Fibroblast of skin of left quadriceps (primary cell): ENCODE data around the gene PRSS23.
A peak's percentile ranks its signal among the peaks of the same experiment; 100 is the strongest.

Experiments used
- DNase-seq, 2 experiments: peaks; one replicate each; pipeline ENCODE4 v3.0.0-alpha.2; 2013; ENCODE audit warnings: low read depth in 2 of 2

The PRSS23 gene

DNA sequence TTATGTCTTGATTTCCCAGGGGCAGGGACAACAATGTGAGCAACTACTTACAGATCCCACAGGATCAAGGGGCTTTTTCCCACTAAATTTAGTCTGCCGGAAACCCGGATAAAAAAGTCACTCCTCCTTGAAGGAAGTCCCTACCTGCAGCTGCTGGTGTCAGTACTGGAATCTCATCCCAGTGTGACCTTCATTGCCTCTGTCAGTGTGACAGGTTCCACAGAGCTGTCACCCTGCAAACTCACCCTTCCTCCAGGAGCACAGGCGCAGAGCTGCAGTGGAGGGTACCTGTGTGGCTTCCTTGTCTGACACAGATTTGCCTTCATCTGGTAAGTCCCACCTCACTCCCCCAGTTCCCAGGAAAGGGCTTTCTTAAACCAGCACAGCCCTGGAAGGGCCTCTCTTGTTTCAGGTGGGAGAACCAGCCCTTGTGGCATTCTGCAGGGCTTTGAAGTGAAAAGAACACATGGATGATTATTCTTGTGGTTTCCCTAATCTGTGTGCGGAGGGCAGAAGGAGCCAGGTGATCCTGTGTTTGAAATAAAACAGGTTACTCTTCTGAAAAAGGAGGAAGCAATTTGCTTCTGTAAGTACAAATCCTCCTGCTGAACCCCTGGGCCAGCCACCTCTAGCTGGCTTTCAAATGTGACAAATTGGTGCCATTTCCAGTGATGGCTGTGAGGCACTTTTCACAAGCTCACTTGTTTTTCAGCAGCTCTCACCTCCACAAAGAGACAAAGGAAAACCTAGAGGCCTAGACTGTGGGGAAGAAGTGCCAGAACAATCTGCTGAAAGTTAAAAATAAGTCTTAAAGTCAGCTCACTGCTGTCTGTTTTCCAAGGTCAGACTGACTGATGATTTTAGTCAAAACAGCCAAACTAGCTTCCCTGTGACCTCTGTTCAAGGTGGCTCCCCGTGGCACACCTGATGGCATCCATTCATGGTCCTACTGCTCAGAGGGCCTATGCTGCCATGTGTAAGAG lies 9.2 kb upstream of the PRSS23 start:
- no peak for DNase-seq

DNA sequence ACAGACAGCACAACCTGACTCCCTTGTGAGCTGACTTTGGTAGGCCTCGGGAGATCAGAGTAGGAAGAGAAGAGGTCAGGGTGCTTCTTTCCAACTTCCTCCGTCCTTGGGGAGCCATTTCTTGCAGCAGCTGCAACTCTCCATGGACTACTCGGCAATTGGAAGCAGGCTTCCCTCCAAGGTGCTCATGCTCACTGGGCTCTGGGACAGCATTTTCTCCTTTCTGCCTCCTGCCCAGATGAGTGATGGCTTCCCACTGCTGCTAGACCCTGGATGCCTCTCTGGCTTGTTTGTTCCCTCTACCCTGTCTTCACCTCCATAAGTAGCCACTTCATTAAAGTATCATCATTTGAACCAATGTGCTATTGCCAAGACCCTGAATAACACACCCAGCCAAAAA lies 8.2 kb upstream of the PRSS23 start:
- DNase-seq = no peak

DNA sequence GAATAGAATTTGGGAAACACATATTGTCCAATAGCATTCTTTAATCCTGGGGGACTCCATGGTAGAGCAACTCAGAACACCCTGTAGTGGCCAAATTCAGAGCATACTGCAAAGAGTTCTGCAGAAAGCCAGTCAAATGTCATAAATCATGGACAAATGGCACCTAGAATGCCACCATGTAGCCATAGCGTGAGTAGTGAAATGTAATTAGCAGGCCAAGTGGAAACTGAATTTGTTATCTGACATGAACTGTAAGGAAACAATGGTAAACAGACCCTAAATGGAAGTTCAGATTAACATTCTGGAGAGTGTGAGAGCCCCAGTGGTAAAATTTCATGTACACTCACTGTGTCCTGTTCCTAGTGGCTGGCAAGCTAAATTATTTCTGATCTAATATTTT lies 7.0 kb upstream of the PRSS23 start:
- DNase-seq = no peak

DNA sequence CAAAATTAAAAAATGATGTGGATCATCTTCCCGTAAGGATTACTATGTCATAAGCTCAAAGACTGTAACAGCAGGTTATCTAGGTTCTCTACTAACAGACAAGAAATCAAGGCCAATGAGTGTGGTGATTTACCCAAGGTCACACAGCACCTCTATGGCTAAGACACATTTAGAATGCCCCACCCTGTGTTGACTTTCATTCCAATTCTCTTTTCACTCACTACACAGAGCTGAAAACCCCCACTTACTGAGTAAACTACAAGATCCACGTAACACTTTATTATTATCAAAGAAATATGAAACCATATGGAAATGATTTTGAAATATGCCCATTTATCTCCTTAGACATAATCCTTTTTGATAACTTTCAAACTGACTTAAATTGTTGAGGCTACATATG lies 4.8 kb upstream of the PRSS23 start:
- no peak for DNase-seq

DNA sequence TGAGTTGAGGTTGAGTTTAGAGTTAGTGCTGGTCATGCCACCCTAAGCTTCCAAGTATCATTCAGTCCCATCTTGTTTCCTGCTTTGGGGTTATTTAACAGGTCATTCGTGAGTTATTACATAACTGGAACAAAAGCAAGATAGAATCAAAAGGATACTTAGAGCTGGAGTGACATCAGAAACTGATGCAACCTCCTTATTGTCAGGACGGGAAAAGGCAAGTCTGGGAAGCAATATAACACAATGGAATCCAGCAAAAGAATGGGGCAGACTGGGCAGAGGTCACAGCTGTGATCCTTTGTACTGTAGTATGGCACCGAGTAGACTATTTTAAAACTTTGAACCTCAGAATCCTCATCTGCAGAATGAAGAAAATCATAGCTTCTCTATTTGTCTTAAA lies 4.4 kb upstream of the PRSS23 start:
- DNase-seq = no peak

DNA sequence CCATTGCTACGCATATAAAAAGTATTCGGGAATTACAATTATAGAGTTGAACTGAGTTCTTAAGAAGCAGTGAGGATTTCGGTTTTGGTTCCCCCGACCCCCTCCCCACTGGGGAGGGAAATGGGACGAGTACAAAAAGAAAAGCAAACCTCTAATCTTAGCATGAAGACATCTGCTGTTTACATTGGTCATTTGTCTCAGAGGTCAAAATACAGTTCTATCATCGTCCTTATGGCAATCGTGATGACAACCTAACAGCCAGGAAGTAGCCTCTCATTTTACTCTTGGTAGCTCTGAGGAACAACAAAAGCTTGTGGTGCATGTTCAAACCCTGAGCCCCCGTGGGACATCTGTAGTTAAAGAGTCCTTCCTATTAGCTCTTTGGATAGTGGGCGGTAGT lies 3.2 kb upstream of the PRSS23 start:
- DNase-seq = no peak

DNA sequence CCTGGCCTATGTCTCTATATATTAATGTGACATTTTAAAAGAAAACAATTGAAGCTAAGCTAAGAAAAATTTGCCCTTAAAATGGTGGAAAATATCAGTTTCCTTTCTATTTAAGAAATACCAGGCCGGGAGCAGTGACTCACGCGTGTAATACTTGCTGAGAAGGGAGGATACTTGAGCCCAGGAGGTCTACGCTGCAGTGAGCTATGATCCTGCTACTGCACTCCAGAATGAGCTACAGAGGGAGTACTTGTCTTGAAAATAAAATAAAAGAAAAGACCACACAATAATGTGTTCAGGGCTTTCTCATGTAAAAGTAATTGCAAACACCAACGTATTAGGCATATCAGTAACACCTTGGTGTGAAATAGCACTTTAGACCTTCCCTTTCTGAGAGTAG lies 1.4 kb upstream of the PRSS23 start:
- peak; percentile 52 for DNase-seq

DNA sequence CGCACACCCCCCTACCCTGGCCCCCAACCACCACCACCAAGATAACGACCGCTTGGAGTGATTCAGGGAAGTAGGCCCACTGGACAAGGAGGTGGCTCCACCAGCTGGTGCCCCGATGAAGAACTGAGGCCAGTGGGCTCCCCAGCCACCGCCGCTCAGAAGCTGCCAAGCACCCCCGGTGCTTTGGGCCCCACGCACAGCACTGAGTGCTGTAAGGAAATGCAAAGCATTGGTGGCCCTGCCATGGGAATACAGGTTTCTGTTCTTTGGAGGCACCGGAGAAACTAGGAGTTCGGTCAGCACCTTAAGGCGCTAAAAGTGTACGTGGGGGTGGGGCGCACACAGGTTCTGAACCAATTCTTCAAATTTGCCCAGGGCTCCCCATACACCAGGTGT lies 664 bp upstream of the PRSS23 start:
- no peak for DNase-seq

DNA sequence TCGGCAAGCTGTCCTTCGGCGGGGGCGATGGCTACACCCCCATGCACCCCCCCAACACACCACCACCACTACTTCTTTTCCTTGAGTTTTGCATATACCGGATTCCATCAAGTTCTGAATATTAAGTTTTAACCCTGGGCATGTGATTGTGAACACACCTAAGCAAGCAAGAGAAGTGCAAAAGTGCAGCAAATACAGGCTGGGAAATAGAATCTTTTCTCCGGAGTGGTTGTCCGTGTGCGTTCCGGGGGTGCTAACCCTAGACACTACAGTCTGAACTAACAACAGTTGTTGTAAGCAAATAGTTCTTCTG lies 574 bp downstream of the PRSS23 start:
- no peak for DNase-seq

DNA sequence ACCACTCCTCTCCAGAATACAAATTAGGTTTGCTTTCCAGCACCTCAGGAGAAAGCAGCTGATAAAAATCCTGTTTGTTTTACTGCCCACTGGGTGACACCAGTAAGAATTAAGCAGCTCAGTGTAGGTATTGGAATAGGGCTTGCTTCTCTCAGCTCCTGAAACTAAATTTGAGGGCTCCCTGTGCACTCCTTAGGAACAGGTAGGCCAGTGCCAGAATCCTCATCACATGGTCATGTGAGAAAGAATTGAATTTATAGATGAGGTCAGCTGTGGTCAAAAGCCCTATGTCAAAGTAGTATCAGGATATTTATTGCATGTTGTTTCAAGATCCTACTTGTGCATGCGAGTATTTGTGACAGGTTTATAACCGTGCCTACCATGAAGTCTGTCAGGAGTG lies 1.0 kb downstream of the PRSS23 start:
- no peak for DNase-seq

DNA sequence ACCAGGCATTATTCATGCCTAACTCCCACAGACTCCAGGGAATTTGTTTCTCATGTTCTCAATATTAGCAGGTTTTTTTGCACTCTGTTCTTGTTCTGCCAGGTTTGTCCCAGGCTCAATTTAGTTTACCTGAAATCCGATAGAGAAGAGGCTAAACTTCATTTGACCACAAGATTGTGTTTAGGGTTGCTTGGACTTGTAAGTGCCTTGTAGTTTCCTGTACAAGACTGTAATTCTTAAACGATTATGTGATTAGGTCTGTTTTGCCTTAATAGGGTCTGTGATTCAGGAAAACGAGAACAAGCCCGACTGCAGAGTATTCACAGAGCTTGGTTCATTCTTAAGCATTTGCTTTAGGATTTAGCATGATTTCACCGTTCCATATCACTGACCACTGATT lies 1.8 kb downstream of the PRSS23 start:
- no peak for DNase-seq

DNA sequence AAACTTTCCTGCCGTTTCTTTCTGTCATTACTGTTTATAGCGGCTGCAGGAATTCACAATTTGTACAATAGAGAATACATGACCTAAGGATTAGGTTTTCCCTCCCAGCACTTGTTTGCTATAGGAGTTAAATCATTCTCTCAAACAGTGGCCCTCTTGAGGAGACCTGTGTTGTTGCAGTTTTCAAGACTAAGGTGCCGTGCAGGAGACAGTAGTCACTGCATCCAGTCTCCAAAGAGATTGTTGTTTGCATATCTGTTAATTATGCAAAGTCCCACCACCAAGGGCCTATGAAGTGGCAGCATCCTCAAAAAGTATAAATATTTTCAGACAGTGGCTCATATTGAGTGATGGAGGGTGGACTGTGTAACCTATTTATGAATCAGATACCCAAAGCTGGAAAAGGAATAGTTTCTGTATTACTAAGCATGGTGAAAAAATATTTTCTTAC lies 2.3 kb downstream of the PRSS23 start:
- no peak for DNase-seq

DNA sequence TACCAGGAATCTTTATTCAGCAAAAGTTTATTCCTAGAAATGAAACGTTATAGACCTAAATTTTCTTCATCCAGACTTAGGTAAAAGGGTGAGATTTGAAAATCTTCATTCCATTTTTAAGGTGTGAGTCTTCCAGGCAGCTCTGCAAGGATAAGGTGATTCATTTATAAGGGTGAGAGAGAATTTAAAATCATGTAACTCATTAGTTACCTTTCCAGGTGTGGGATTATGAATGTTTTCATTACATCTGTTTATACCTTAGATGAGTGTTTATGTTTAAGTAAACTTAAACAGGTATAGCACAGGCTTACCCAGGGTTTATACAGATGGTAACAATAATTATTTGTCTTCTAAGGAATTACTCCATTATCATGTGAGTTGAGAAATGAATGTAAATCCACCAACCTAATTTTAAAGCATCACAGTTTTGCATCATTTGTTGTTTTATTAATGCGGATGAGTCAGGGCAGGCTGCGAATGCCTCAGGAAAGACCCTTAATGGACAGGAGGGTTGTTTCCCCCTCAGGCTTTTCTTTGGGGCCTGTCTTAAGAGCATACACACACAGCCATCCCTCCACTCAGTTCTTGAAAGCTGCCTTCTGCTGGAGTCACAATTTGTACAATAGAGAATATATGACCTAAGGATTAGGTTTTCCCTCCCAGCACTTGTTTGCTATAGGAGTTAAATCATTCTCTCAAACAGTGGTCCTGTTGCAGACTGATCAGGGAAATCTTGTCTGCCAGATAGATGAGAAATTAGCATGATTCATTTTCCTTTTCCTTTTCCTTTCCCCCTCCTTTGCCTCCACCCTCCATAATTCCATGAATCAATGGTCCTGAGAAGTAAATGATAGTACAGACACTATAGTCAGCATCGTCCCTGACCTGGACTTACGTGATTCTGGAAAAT lies 3.0 kb downstream of the PRSS23 start:
- DNase-seq = no peak

DNA sequence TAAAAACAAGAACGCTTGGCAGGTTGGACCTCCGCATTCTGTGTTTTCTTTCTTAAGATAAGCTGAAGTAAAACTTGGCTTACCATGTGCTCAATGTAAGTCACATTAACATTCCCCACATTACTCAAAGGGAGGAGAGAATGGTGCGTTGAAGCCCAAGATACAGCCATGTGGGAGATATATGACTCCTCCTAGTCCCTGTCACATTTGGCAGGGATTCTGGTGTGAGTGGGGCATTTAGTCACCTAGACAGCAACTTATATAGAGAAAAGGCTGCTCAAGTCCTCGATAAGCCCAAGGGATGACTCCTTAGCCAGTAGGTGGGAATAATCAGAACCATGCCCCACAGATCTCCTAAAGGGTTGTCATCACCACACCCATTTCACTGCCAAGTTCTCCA lies 4.6 kb downstream of the PRSS23 start:
- DNase-seq = no peak

DNA sequence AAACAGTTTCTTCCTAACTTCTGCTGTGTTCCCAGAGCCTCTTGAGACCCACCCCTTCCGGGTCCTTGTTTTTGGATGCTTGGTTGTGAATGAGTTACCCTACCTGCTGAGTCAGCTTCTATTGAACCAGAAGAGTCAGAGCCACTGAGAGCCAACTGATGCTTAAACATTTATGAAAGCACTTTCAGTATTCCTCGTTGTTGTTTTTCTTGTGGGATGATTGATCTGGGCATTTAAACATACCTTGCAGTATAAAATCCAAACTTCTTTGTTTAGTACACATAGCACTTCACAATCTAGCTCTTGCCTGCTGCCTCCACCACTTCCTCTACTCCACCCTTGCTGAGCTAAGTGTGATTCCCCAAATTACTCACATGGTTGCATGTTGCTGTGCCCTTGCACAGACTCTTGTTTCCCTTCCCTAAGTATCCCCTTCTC lies 5.5 kb downstream of the PRSS23 start:
- DNase-seq = no peak

DNA sequence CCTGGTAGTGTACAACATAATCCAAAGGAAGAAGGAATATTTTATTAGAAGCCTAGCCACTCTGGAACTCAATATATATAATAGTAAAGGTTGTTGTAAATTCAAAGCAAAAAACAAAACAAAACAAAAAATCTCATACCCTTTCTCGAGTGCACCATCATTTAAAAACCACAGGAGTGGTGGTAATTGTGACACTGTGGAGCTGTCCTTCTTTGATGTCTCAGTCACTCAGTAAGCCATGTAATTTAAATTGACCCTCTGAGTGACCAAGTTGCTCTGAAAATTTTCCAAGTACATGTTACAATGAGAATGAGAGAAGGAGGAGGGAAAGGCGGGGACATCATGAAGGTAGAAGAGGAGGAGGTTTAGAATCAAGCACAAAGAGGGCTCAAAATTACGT lies 6.6 kb downstream of the PRSS23 start:
- DNase-seq = no peak

DNA sequence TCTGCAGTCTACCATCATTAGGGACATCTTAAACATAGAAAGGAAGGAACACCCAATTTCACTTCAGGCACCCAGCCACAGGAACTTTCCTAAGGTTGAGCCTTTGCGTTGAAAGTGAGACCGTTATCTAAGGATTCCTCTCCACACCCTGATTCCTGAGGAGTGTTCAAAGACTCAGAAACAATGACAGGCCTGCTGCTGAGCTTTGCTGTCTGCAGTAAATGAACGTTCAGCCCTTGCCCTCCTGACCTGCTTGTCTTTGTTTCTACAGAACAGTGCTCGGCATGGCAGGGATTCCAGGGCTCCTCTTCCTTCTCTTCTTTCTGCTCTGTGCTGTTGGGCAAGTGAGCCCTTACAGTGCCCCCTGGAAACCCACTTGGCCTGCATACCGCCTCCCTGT lies 7.0 kb downstream of the PRSS23 start:
- no peak for DNase-seq

DNA sequence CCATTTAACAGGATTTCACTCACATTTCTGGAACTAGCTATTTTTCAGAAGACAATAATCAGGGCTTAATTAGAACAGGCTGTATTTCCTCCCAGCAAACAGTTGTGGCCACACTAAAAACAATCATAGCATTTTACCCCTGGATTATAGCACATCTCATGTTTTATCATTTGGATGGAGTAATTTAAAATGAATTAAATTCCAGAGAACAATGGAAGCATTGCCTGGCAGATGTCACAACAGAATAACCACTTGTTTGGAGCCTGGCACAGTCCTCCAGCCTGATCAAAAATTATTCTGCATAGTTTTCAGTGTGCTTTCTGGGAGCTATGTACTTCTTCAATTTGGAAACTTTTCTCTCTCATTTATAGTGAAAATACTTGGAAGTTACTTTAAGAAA lies 9.2 kb downstream of the PRSS23 start:
- no peak for DNase-seq

DNA sequence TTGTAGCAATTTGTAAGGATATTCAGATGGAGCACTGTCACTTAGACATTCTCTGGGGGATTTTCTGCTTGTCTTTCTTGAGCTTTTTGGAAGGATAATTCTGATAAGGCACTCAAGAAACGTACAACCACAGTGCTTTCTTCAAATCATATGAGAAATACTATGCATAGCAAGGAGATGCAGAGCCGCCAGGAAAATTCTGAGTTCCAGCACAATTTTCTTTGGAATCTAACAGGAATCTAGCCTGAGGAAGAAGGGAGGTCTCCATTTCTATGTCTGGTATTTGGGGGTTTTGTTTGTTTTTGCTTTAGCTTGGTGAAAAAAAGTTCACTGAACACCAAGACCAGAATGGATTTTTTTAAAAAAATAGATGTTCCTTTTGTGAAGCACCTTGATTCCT lies 9.9 kb downstream of the PRSS23 start:
- no peak for DNase-seq

DNA sequence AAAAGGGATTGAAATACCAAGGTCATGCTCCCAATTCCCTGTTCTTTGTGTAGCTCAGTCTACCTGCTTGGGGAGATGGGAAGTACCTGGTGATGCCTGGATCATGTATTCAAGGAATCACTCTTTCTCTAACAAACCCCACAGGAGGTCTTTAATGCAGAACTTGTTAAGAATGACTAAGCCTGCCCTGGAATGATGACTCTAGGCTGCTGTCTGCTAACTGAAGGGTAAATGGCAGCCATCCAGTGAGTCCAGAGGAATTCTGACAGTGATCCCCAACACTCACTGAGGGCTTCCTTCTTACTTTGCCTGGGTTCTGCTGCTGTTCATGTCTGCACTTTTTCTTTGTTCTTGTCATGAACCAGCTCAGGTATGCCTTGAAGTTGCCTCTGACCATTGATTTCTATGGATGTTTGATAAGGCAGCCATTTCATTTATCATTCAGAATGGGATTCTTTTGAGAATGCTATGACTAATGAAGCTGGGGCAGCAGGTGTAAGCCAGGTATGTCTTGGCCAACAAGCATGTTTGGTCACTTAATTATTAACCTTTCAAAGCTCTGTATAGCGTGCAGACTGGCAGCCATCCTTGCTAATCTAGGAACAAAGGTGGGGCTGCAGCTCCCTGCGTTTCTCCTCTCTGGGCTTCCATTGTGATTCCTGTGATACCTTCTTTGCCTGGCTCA lies 11.4 kb downstream of the PRSS23 start:
- DNase-seq = peak; percentile 67 to 70

DNA sequence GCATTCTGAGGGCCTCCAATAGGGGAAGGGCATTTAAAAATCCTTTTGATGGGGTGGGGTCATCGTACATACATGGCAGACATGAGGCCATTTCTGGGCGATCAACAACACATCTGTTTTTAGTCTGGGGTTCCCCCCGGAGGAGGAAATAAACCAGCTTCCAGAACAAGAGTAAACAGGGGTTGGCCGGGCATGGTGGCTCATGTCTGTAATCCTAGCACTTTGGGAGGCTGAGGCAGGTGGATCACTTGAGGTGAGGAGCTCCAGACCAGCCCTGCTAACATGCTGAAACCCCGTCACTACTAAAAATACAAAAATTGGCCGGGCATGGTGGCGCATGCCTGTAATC lies 12.0 kb downstream of the PRSS23 start:
- DNase-seq = no peak

DNA sequence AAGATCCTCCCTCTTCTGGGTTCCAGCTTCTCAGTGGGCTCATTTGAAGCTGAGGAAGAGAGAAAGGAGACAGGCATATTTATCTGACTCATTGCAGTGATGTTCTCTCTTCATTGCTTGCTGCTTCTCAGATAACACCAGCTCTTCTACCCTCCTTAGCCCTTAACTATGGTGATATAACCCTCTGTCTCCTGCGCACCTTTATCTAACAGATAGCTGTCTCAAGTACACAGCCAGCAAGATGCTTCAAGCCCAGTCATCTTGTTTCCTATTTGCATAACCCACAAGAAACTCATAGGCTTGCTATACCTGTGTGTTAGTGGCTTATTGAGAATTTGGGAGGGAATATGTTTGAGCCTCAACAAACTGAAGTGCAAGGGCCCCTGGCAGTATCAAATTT lies 12.6 kb downstream of the PRSS23 start:
- DNase-seq = no peak
